Astrocyte (in vitro differentiated cells and primary cell): ENCODE data around the gene PVALB. TPM values are rescaled to one million over a fixed set of nuclear protein-coding genes. Genes with fewer than 3 reads are reported as not detected.

Experiments
- DNase-seq: peaks from one replicate; pipeline ENCODE4 v3.0.0-alpha.2; 2010; ENCODE audit warnings: low read depth
- FAIRE-seq: peaks from 2 replicates; lab custom pipeline; 2011; peaks lifted over from hg19 to GRCh38; lab: Jason Lieb, UNC
- H2AFZ ChIP-seq: 2 replicates; pipeline ENCODE4 v1.6.0; 2012; ENCODE audit warnings: low read depth, low read length, inconsistent platforms
- H3K27ac ChIP-seq: 2 replicates; pipeline ENCODE4 v1.5.1; 2011; ENCODE audit warnings: low read depth, low read length, inconsistent platforms
- H3K27me3 ChIP-seq: 2 replicates; pipeline ENCODE4 v1.6.0; 2011; ENCODE audit warnings: low read length, inconsistent platforms; ENCODE audit not compliant: insufficient read depth
- H3K36me3 ChIP-seq: 2 replicates; pipeline ENCODE4 v1.5.1; 2011; ENCODE audit warnings: low read length, inconsistent platforms; ENCODE audit not compliant: insufficient read depth
- H3K4me1 ChIP-seq: 2 replicates; pipeline ENCODE4 v1.5.1; 2011; ENCODE audit warnings: low read length, inconsistent platforms; ENCODE audit not compliant: insufficient read depth
- H3K4me2 ChIP-seq: 2 replicates; pipeline ENCODE4 v1.6.0; 2012; ENCODE audit warnings: low read length, inconsistent platforms
- H3K4me3 ChIP-seq: 2 replicates; pipeline ENCODE4 v1.5.1; 2011; ENCODE audit warnings: low read depth, mild to moderate bottlenecking, low read length, inconsistent platforms; ENCODE audit not compliant: insufficient read depth
- H3K79me2 ChIP-seq: 2 replicates; pipeline ENCODE4 v1.6.0; 2012; ENCODE audit warnings: mild to moderate bottlenecking, low read length, inconsistent platforms; ENCODE audit not compliant: insufficient read depth
- H3K9ac ChIP-seq: 2 replicates; pipeline ENCODE4 v1.6.0; 2012; ENCODE audit warnings: mild to moderate bottlenecking, low read length, inconsistent platforms
- H3K9me3 ChIP-seq: 2 replicates; pipeline ENCODE4 v1.5.1; 2012; ENCODE audit warnings: low read depth, mild to moderate bottlenecking, low read length, inconsistent platforms; ENCODE audit not compliant: insufficient read depth
- H4K20me1 ChIP-seq: 2 replicates; pipeline ENCODE4 v1.6.0; 2012; ENCODE audit warnings: low read length, inconsistent platforms; ENCODE audit not compliant: insufficient read depth
- H3K27ac Mint-ChIP-seq: one replicate; pipeline ENCODE4 v1.8.0; 2021; ENCODE audit warnings: mild to moderate bottlenecking, mixed read lengths; ENCODE audit not compliant: unreplicated experiment
- H3K27me3 Mint-ChIP-seq: one replicate; pipeline ENCODE4 v1.8.0; 2021; ENCODE audit warnings: low read depth, mixed read lengths; ENCODE audit not compliant: unreplicated experiment
- H3K36me3 Mint-ChIP-seq: one replicate; pipeline ENCODE4 v1.8.0; 2021; ENCODE audit warnings: low read depth, mixed read lengths; ENCODE audit not compliant: unreplicated experiment
- H3K4me1 Mint-ChIP-seq: one replicate; pipeline ENCODE4 v1.8.0; 2021; ENCODE audit warnings: low read depth, mixed read lengths; ENCODE audit not compliant: unreplicated experiment
- H3K4me3 Mint-ChIP-seq: one replicate; pipeline ENCODE4 v1.8.0; 2021; ENCODE audit warnings: mild to moderate bottlenecking, moderate library complexity, mixed read lengths; ENCODE audit not compliant: unreplicated experiment
- H3K9me3 Mint-ChIP-seq: one replicate; pipeline ENCODE4 v1.8.0; 2021; ENCODE audit warnings: mild to moderate bottlenecking, mixed read lengths; ENCODE audit not compliant: unreplicated experiment
- EZH2 ChIP-seq: IDR thresholded peaks from 2 replicates; pipeline ENCODE4 v1.6.1; 2012; ENCODE audit warnings: mild to moderate bottlenecking, low read length, inconsistent platforms; ENCODE audit not compliant: insufficient read depth
- total RNA-seq: library from RNA; stranded (reverse); gene quantifications from 2 replicates; pipeline ENCODE4 v1.2.1, GENCODE V29; 2021
- TF ChIP-seq, protein P1 (sequence below): IDR thresholded peaks from 2 replicates; pipeline ENCODE4 v1.5.1; 2011; ENCODE audit warnings: low read depth, mild to moderate bottlenecking, inconsistent platforms, low read length, moderate library complexity; ENCODE audit not compliant: insufficient read depth

Gene PVALB
- total RNA-seq, 1 donor from 2014 or later = not detected

DNA sequence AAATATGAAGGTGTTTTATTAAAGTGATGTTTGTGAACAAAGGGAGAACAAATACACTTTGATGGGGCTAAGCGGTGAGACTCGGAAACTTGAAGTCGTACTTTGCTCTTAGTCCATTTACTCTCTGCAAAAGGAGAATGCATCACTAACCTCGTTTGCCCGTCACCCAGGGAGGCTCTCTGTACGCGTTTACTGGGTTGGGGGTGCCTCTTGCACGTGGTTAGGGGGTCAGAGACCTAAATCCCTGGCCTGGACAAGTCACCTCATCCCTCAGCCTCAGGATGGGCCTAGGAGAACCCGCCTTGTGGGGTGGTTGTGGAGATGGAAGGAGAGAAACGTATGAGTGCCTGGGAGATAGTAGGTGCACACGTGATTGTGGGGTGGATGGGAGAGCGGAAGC is 40.1 kb downstream of the PVALB start:
- peak overlapping the region; percentile 28 for H3K9ac ChIP-seq
- no peaks in the 10 kb centered on the region for H3K9me3 ChIP-seq
- H3K79me2 ChIP-seq = no peaks in the 10 kb centered on the region
- H4K20me1 ChIP-seq = peaks cover 14% of the 10 kb centered on the region
- H3K27ac Mint-ChIP-seq = peak overlapping the region; percentile 53
- H3K4me3 Mint-ChIP-seq = peak overlapping the region; percentile 87
- H2AFZ ChIP-seq = peak overlapping the region; percentile 88
- H3K4me3 ChIP-seq = peak overlapping the region; percentile 11
- no peaks in the 10 kb centered on the region for H3K27me3 ChIP-seq
- peaks cover 2% of the 10 kb centered on the region for H3K4me1 Mint-ChIP-seq
- H3K27ac ChIP-seq = no peak overlapping the region
- TF ChIP-seq EZH2 = no peak
- TF ChIP-seq, protein P1, sequence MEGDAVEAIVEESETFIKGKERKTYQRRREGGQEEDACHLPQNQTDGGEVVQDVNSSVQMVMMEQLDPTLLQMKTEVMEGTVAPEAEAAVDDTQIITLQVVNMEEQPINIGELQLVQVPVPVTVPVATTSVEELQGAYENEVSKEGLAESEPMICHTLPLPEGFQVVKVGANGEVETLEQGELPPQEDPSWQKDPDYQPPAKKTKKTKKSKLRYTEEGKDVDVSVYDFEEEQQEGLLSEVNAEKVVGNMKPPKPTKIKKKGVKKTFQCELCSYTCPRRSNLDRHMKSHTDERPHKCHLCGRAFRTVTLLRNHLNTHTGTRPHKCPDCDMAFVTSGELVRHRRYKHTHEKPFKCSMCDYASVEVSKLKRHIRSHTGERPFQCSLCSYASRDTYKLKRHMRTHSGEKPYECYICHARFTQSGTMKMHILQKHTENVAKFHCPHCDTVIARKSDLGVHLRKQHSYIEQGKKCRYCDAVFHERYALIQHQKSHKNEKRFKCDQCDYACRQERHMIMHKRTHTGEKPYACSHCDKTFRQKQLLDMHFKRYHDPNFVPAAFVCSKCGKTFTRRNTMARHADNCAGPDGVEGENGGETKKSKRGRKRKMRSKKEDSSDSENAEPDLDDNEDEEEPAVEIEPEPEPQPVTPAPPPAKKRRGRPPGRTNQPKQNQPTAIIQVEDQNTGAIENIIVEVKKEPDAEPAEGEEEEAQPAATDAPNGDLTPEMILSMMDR = no peak
- DNase-seq = no peak
- peaks cover 10% of the 10 kb centered on the region for H3K4me1 ChIP-seq
- H3K9me3 Mint-ChIP-seq = peaks cover 12% of the 10 kb centered on the region
- no peaks in the 10 kb centered on the region for H3K36me3 ChIP-seq
- H3K36me3 Mint-ChIP-seq = peaks cover 3% of the 10 kb centered on the region
- no peak for FAIRE-seq
- H3K4me2 ChIP-seq = peak overlapping the region; percentile 77
- H3K27me3 Mint-ChIP-seq = peaks cover 9% of the 10 kb centered on the region

DNA sequence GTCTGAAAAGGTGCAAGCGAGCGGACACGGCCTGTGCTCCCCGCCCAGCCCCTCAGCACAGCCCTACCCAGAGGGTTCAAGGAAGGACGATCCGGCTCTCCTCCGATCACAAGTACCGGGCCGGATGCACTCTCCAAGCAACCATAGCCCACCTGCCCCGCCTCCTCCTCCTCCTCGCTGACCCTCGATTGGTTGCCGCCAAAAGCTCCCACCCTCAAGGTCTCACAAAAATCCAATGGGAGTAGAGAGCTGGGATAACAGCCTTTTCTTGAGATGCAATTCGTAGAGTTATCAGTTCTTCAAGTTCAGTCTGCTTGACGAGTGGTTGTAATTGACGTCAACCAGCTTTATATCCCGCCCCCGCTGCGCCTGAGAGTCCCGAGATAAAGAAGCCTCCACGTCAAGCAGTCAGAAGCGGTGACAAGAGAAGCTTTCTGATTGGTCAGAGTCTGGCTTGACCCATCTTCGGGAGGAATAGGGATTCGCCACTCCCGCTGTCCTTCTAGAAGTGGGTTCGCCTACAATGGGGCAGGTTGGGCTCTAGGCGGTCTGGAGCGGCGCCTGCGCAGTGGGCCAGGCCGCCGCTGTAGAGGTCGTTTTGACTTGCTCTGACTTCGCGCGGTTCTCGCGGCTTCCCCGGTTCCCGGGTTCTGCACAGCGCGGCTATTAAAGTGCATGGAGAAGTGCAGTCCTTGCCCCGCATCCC is 40.7 kb downstream of the PVALB start, which contains the start of gene IFT27:
IFT27 (minus strand) TSS at position 156 of the 706 bp plus-strand sequence. CDS start 412 bp downstream, outside the sequence.
- TF ChIP-seq EZH2 = no peak
- TF ChIP-seq, protein P1 = no peak
- H3K4me3 ChIP-seq = peak within 1 kb of the TSS; percentile 86
- no peaks in the 10 kb centered on the region for H3K79me2 ChIP-seq
- Mint-ChIP-seq H3K4me3 (peak within 1 kb of the TSS; percentile 94), H3K36me3 (peaks cover 5% of the 10 kb centered on the region), H3K27me3 (peaks cover 9% of the 10 kb centered on the region), H3K4me1 (peaks cover 3% of the 10 kb centered on the region), H3K9me3 (peaks cover 12% of the 10 kb centered on the region), H3K27ac (peak within 1 kb of the TSS; percentile 58)
- peaks cover 18% of the 10 kb centered on the region for H4K20me1 ChIP-seq
- DNase-seq = peak; percentile 100
- peaks cover 7% of the 10 kb centered on the region for H3K4me1 ChIP-seq
- peak within 1 kb of the TSS; percentile 93 for H2AFZ ChIP-seq
- H3K27ac ChIP-seq = peak within 1 kb of the TSS; percentile 61
- peak within 1 kb of the TSS; percentile 100 for H3K4me2 ChIP-seq
- H3K36me3 ChIP-seq = no peaks in the 10 kb centered on the region
- H3K9me3 ChIP-seq = no peaks in the 10 kb centered on the region
- H3K27me3 ChIP-seq = no peaks in the 10 kb centered on the region
- peak; percentile 96 for FAIRE-seq
- H3K9ac ChIP-seq = peak within 1 kb of the TSS; percentile 92

DNA sequence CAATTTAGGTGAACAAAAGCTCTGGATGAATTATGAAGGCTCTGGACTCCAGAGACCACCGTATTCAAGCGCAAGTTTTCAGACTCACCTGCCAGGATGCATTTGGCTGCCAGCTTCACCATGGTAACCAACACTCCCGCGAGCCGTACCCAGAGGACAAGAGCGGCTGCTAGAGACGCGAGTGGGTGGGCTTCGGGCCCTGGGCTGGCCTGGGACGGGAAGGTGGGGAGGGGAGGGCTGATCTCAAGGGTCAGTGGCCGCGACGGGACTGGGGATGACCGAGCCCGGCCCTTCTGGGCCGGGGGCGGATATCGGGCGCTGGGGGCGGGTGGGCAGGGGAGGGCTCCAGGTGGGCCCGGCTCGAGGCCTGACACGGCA is 41.3 kb downstream of the PVALB start:
- peak overlapping the region; percentile 92 for H3K9ac ChIP-seq
- peak overlapping the region; percentile 100 for H3K4me2 ChIP-seq
- peaks cover 12% of the 10 kb centered on the region for H3K9me3 Mint-ChIP-seq
- H2AFZ ChIP-seq = peak overlapping the region; percentile 93
- H3K36me3 ChIP-seq = no peaks in the 10 kb centered on the region
- TF ChIP-seq, protein P1 = no peak
- no peak for TF ChIP-seq EZH2
- peaks cover 9% of the 10 kb centered on the region for H3K27me3 Mint-ChIP-seq
- H4K20me1 ChIP-seq = peaks cover 21% of the 10 kb centered on the region
- H3K36me3 Mint-ChIP-seq = peaks cover 8% of the 10 kb centered on the region
- H3K9me3 ChIP-seq = no peaks in the 10 kb centered on the region
- H3K27me3 ChIP-seq = no peaks in the 10 kb centered on the region
- peak overlapping the region; percentile 58 for H3K27ac Mint-ChIP-seq
- peak overlapping the region; percentile 94 for H3K4me3 Mint-ChIP-seq
- no peaks in the 10 kb centered on the region for H3K79me2 ChIP-seq
- FAIRE-seq (no peak), DNase-seq (no peak)
- peaks cover 7% of the 10 kb centered on the region for H3K4me1 ChIP-seq
- peak overlapping the region; percentile 61 for H3K27ac ChIP-seq
- H3K4me3 ChIP-seq = peak overlapping the region; percentile 86
- peaks cover 4% of the 10 kb centered on the region for H3K4me1 Mint-ChIP-seq
